GM18508 (cell line): ENCODE results near the gene TBX1.

ENCODE experiments used
- ATAC-seq: cut with Tn5 transposase; IDR thresholded peaks from one replicate; pipeline ENCODE4 v1.9.1; 2021; ENCODE audit warnings: moderate number of reproducible peaks; ENCODE audit not compliant: insufficient read depth, unreplicated experiment

Gene TBX1

DNA sequence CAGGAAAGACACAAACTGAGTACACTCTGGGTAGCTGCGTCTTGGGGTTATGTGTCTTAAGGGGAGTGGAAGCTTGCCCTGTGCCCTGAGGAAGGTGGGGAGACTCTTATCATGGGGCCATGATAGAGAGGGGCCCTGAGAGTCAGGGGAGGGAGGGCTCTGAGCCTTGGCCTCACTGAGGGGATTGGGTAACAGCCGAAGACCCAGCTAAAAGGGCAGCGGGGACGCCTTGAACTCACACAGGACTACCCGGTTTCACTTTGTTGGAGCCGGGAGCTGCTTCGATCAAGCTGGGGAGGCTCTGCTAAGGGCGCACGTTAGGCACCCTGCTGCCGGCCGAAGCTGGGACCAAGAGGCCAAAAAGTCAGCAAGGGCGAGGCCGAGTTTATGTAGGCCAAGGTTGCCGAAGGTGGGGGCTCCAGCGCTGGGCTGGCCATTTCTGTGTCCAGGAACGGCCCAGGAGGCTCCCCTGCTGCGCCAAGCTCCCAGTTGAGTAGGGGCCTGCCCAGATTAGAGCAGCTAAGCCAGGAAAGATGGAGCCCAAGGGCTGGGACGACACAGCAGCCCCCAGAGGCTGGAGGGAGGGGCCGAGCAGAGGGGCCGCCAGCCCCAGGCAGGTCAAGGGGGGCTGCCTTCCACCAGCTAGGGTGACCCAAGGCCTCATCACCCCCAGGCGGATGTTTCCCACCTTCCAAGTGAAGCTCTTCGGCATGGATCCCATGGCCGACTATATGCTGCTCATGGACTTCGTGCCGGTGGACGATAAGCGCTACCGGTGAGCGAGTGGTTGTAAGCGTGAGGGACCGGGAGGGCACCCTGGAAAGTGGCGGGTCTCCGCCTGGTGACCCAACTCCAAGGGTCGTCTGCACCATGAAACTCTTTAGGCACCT is 2.2 kb downstream of the TBX1 start:
- no peak for ATAC-seq

DNA sequence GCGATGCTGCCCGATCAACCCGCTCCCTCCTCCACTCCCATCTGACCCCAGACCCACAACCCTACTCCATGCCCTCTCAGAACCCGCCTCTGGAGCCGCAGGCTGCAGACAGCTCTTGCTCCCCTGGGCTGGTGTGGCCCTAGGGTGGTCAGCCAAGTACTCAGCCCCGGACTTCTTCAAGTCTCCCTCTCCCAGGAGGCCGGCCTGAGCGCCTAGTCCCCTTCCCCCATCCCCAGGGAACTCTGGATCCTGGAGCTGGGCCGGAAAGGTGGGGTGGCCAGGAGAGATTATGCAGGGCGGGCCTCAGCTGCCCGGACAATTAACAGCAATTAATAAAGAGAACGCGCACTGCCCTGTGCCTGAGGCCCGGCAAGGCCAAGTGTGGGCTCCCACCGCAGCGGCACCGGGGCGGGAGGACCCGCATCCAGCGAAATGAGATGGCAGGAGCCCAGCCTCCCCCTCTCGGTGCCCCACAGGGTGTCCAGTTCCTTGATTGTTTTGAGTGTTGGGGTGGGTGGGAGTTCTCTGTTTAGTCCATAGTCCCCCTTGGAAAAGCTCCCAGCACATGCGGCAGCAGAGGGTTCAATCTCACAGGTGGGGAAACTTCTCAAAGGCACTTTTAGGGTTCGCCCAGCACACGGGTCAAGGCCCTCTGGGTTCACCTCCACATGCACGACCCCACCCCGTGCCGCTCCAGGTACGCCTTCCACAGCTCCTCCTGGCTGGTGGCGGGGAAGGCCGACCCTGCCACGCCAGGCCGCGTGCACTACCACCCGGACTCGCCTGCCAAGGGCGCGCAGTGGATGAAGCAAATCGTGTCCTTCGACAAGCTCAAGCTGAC is 3.1 kb downstream of the TBX1 start:
- ATAC-seq: no peak

DNA sequence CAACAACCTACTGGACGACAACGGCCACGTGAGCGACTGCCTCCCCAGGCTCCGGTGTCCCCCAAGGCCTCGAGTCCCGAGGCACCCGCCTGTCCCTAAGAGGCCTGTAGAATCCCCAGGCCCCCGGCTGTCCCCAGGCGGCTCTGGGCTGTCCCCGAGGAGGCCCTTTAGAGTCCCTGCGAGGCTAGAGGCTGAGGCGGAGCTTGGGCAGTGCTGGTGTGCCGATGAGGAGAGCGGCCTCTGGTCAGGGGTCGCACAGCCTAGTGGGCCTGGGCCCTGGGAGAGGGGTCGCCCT is 3.7 kb downstream of the TBX1 start:
- no peak for ATAC-seq

DNA sequence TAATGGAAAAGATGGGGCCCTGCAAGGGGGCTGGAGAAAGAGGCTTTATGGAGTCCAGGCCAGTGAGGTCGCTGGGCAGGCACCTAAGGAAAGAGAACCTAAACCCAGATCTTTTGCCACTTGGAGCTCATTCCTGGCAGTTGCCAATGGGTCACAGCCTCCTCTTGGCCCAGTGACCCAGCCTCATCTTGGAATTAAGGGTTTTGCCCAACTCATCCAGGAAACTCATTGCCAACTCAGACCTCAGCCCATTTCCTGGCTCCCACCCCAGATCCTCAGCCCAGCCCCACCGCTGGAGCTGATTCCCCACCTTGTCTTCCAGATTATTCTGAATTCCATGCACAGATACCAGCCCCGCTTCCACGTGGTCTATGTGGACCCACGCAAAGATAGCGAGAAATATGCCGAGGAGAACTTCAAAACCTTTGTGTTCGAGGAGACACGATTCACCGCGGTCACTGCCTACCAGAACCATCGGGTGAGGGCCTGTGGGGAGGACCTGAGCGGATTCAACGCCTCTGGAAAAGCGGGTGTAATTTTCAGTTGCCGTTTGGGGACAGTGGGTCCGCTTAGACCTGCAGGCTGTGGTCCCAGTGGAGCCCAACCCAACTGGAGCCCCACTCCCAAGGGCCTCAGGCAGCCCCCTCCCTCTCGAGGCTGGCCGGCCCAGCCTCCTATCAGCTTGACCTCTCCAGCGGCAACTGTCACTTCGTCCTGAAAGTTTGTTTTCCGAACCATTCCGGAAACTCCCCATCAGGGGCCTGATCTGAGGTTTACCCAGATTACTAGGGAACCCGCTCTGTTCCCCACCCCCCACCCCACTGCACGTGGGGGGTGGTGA is 4.3 kb downstream of the TBX1 start:
- ATAC-seq: no peak

DNA sequence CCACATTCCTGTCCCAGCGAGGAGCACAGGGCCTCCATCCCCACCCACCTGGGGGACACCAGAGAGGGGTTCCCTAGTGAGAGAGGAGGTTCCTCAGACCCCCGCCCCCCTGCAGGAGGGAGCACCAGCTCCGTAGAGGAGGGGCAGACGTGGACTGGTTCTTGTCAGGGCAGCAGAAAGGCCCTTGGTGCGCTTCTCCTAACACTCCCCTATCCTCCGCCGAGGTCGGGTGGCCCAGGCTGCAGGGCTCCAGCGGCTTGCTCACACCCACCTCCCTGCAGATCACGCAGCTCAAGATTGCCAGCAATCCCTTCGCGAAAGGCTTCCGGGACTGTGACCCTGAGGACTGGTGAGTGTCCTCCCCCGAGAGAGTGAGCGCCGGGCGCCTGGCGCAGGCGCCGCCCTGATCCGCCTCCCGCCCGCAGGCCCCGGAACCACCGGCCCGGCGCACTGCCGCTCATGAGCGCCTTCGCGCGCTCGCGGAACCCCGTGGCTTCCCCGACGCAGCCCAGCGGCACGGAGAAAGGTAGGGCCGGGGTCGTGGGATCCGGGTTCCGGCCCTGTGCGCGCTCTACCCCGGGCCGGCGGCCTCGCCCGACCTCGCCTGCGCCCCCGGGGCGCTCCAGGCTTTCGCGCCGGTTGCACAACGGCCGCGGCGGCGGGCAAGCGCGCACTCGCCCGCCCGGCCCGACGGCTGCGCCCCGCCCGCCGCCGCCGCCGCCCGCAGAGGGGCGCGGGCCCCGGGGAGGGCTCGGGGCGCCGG is 5.1 kb downstream of the TBX1 start:
- no peak for ATAC-seq

DNA sequence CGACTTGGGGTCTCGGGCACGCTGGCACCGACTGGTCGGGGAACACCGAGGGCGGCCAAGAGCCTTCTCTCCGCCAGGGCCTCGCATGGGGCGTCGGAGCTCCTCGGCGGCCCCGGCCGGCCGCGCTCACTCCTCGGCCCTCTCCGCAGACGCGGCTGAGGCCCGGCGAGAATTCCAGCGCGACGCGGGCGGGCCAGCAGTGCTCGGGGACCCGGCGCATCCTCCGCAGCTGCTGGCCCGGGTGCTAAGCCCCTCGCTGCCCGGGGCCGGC is 5.6 kb downstream of the TBX1 start:
- ATAC-seq: no peak

DNA sequence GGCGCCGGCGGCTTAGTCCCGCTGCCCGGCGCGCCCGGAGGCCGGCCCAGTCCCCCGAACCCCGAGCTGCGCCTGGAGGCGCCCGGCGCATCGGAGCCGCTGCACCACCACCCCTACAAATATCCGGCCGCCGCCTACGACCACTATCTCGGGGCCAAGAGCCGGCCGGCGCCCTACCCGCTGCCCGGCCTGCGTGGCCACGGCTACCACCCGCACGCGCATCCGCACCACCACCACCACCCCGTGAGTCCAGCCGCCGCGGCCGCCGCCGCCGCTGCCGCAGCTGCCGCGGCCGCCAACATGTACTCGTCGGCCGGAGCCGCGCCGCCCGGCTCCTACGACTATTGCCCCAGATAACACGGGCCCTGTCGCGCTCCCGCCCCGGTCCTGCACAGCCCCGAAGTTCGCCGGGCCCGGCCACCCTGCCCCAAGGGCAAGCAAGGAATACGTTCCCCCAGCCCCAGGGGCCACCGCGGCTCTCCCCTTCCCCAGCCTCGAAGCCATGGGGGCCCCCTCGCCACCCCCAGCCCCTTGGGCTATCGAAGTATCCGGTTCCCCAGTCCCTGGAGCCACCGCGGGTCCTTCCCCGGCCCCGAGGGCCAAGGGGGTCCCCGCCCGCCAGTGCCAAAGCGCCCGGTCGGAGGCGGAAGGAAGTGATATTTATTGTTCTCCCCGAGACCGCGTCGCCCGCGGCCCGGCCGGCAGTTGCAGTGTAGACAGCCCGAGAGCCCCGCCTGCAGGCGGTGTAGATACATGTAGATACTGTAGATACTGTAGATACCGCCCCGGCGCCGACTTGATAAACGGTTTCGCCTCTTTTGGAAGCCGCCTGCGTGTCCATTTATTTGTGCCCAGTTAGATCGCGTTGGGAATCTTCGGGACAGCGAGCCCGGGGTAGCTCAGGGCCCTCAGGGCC is 6.2 kb downstream of the TBX1 start:
- ATAC-seq: no peak

DNA sequence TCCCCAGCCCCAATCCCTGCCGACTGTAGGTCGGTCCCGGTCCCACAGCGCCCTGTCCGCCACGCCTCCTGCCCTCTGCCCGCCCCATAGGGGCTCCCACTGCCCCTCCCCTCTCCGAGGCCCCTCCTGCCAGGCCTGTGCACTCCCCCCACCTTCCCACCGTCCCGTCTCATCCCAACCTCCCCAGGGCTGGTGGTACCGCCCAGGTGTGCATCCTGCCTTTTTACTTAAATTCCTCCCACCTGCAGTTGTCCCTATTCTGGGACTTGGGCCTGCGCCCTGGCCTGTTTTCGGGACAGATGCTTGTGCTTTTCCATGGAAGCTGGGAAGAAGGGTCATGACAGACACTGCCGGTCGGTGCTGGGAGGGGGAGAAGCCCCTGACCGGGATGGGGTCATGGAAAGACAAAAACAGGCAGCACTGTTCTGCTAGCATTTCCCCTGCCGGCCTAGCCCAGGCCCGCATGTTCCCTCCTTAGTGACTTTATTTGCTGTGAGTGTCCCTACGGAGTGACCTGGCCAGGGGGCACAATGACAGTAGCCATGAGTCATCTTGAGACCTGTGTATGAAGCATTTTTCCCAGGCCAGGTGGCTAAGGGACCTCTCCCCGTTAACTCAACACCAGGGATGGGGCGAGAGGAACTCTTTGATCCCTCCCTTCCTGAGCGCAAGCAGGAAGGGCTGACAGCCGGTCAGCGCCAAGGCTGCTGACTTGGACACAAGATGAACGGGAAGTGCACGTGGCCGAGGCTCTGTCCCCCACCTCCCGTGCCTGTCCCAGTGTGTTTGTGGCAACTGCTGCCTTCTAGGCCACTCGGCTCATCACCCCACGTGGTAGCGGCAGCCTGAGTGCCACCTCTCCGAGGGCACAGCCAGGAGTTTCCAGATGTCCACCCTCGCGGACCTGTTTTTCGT is 7.1 kb downstream of the TBX1 start:
- no peak for ATAC-seq

DNA sequence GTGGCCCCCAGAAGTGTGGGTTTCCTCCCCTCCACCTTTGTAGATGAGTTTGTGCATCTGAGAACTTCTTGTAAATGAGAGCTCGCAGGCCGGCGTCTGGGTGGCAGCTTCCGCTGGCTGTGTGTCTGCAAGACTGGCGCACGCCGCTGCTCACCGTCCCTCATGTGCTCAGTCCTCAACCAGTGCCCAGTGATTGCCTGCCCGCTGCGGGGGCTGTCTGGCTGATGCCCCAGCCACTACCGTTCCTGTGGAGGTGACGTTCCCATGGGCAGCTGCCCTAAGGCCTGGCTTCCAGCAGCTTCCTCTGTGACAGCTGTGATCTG is 8.8 kb downstream of the TBX1 start:
- no peak for ATAC-seq

DNA sequence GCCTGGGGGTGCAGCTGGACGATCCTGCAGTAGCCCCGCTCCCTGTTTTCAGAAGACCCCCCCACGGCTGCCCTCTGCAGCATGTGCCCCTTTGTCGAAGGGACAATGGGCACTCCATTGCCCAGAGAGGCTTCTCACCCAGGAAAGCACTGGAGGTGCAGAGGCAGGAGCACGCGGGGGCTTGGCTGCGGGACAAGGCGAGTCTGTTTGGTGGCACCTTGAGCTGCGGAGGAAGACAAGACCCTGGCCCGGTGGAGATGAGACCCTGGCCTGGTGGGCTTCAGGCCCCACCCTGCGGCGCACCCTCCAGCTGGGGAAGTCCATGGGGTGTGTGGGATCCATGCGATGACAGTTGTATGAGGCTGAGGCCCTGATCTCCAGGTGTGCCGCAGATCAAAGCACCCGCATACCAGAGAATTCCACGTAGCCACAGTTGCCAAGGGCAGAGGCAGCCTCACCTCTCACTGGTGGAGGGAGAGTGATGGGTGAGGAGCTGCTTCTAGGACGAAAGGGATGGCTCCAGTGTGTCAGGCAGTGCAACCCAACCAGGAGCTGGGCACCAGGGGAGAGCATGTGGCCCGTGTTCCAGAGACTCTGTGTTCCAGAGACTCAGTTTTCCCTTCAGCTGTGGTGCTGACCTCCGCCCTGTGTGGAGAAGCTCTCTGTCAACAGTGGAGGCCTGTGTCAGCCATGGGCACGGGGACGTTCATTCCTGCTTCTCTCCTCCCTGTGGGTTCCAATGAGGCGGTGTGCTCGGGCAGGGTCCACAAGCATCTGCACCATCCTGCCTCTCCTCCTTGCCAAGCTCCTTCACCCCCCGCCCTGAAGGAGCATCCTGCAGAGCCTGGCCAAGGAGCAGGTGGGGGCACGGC is 10.0 kb downstream of the TBX1 start:
- ATAC-seq: no peak

DNA sequence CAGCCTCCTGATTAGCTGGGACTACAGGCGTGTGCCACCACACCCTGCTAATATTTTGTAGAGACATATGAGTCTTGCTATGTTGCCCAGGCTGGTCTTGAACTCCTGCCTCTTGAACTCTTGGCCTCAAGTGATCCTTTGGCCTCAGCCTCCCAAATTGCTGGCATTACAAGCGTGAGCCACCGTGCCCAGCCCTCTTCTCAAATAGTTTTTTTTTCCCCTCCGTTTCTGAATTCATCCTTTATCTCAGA is 11.8 kb downstream of the TBX1 start:
- no peak for ATAC-seq

DNA sequence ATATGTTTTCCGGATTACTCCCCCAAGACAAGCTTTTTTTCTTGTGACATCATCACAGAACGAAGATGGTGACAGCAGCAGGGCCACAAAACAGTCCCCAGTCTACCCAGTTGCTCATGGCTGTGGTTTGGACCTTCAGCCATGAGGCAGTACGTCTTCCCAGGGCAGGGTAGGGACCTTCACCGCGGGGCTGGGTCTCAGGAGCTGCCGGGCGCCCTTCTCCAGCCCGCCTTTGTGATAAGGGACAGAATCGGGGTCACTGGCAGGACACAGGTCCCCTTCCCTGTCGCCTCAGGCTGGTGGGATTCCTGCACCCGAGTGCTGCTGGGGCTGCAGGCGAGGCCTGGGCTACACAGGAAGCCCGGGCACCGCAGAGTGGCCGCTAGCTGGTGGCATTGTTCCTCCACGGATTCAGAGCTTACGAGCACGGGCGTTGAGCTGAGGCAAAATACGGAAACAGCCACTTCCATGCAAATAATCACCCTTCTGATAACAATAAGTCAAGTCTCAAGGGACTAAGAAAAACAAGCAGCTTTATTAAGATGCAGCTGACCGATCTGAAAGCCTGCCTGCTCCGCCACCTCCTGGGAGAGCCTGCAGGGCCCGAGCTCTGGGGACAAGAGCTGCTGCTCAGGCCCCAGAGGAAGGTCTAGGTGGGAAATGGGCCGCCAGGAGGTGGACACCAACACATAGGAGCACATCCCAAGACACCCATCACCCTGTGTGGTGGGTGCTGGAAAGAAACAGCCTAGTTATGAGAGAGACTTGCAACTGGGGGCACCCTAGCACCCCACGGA is 12.3 kb downstream of the TBX1 start:
- peak; percentile 58 for ATAC-seq

DNA sequence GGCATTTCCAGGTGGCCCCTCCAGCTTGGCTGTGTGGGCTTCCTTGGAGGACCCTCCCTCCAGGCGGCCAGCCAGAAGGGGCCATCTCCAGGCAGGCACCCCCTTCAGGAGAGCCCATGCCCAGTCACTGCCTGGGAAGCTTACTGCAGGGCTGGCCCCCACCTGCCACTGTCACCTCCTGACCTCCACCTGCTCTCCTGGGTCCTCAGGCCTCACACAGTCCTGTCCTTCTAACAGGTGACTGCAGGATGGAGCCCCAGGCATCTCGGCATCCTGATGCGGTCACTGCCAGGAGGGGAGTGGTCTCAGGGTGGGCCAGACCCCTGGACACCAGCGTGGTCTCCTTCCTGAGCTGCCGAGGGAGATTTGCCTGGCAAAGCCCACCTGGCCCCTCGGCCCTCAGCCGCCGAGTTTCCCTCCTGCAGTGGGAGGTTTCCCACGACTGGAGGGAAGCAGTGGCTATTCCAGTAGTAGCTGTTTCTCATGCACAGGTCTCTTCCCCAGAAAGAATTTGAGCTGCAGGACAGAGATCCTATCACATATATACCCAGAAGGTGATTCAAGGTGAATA is 13.0 kb downstream of the TBX1 start:
- no peak for ATAC-seq

DNA sequence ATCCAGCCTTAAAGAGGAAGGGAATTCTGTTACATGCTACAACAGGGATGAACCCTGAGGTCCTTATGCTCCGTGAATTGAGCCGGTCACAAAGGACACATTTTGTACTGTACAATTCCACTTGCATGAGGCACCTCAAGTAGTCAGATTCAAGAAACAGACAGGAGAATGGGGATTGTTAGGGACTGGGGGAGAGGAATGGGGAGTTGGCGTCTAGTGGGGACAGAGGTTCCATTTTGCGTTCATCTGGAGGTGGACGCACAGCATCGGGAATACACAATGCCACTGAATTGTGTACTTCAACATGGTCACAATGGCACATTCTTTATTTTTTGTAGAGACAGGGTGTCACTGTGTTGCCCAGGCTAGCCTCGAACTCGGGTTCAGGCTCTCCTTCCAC is 14.1 kb downstream of the TBX1 start:
- ATAC-seq: no peak

DNA sequence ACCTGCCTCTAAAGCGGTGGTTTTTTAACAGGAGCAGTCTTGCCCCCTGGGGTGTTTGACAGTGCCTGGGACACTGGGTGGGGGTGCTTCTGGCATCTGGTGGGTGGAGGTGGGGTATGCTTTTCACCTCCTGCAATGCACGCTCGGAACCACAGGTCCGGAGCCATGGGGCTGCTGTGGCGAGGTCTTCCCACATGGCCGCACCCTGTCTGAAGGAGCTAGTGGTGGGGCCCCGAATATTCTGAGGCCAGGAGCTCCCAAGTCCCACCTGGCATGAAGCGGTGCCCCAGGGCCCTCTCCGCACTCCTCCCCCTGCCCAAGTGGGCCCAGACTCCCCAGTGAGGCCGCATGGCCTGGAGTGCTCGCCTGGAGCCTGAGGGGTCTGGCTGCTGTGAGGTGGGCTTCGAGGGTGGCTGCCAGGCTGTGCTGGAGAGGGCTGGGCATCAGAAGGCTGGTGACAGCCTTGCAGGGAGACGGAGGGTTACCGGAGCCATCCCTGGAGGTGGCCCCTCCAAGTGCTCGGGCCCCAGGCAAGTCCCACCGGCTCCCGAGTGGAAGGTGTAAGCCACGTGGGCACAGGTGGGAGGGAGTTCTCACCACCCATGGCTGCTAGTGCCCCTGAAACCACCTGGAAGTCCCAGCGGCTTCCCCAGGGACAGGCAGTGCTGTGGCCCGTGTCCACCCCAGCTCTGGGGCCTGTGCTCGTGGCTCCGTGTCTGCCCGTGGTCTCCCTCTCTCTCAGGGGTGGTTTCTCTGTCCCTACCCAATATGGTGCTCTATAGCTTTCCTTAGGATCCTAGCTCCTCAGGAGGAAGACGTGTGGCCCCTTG is 15.1 kb downstream of the TBX1 start:
- no peak for ATAC-seq
